Measurements from ENCODE around the gene CAB39L.

Gene CAB39L

GRCh38 chr13:49341941-49342340, 101.9 kb downstream of the CAB39L start:
- H3K27me3 ChIP-seq = no peaks in the 10 kb centered on the region
- no peaks in the 10 kb centered on the region for H3K36me3 ChIP-seq
- no peak overlapping the region for H3K27ac ChIP-seq
- H3K4me1 ChIP-seq (ENCODE audit: control insufficient read depth in 1 of 2, insufficient read depth in 1 of 2, low read depth in 1 of 2, low read length in 1 of 2) = no peaks in the 10 kb centered on the region
- H3K9me3 ChIP-seq = no peaks in the 10 kb centered on the region
- no peak overlapping the region for H3K4me3 ChIP-seq (ENCODE audit: low read depth in 1 of 2, low read length in 1 of 2)
- no peak for TF ChIP-seq CTCF (IDR thresholded peaks at IDR 0.05)

GRCh38 chr13:49341517-49341916, 102.3 kb downstream of the CAB39L start:
- no peaks in the 10 kb centered on the region for H3K9me3 ChIP-seq
- no peaks in the 10 kb centered on the region for H3K36me3 ChIP-seq
- no peak overlapping the region for H3K27ac ChIP-seq
- H3K27me3 ChIP-seq = no peaks in the 10 kb centered on the region
- no peak overlapping the region for H3K4me3 ChIP-seq (ENCODE audit: low read depth in 1 of 2, low read length in 1 of 2)
- no peak for TF ChIP-seq CTCF (IDR thresholded peaks at IDR 0.05)
- peaks cover 0 to under 1% of the 10 kb centered on the region in 2 experiments for H3K4me1 ChIP-seq (ENCODE audit: control insufficient read depth in 1 of 2, insufficient read depth in 1 of 2, low read depth in 1 of 2, low read length in 1 of 2)

- Histone ChIP-seq H3K36me3 (no peaks in the 10 kb centered on the region), H3K27ac (no peak overlapping the region), H3K9me3 (no peaks in the 10 kb centered on the region), H3K27me3 (no peaks in the 10 kb centered on the region), H3K4me1 (ENCODE audit: control insufficient read depth in 1 of 2, insufficient read depth in 1 of 2, low read depth in 1 of 2, low read length in 1 of 2) (peaks cover 4 to 14% of the 10 kb centered on the region in 2 experiments), H3K4me3 (ENCODE audit: low read depth in 1 of 2, low read length in 1 of 2) (no peak overlapping the region)
- TF ChIP-seq CTCF (IDR thresholded peaks at IDR 0.05) = no peak
These were observed 103.7 kb downstream of the CAB39L start for GRCh38 chr13:49340161-49340560.

- Histone ChIP-seq H3K9me3 (no peaks in the 10 kb centered on the region), H3K27me3 (no peaks in the 10 kb centered on the region), H3K4me3 (ENCODE audit: low read depth in 1 of 2, low read length in 1 of 2) (no peak overlapping the region), H3K27ac (no peak overlapping the region), H3K4me1 (ENCODE audit: control insufficient read depth in 1 of 2, insufficient read depth in 1 of 2, low read depth in 1 of 2, low read length in 1 of 2) (peaks cover 4 to 14% of the 10 kb centered on the region in 2 experiments), H3K36me3 (no peaks in the 10 kb centered on the region)
- TF ChIP-seq CTCF (IDR thresholded peaks at IDR 0.05) = no peak
These were observed 107.2 kb downstream of the CAB39L start for GRCh38 chr13:49336655-49337054.

DNA sequence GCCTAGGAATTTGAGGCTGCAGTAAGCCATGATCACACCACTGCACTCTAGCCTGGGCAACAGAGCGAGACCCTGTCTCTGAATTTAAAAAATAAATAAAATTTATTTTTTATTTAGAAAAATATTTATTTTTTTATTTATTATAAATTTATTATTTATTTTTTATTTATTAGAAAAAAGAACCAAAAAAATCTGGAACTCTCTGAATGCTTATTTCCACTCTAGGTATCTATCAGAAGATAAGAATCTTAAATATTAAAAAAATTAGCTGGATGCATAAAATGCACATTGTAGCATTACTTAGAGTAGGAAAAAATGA, 113.4 kb downstream of the CAB39L start:
- no peak for TF ChIP-seq CTCF (IDR thresholded peaks at IDR 0.05)
- H3K27me3 ChIP-seq = no peaks in the 10 kb centered on the region

More for the DNA sequence above, 113.4 kb downstream of the CAB39L start:
- Histone ChIP-seq H3K4me3 (ENCODE audit: low read depth in 1 of 2, low read length in 1 of 2) (no peak overlapping the region), H3K9me3 (no peaks in the 10 kb centered on the region), H3K4me1 (ENCODE audit: control insufficient read depth in 1 of 2, insufficient read depth in 1 of 2, low read depth in 1 of 2, low read length in 1 of 2) (peaks cover 0 to 4% of the 10 kb centered on the region in 2 experiments), H3K27ac (no peak overlapping the region), H3K36me3 (no peaks in the 10 kb centered on the region)

All from neutrophil (primary cell).